Measurements from ENCODE around the gene MED19. TPM values are rescaled to one million over a fixed set of nuclear protein-coding genes. Genes with fewer than 3 reads are reported as not detected.

MED19 gene
- total and polyA plus RNA-seq, 8 donors, result 4.4 to 31.7 (median 16.8) TPM; not detected in 1

GRCh38 chr11:57667736-57668433, 44.1 kb downstream of the MED19 start, which contains the start of gene ZDHHC5:
TSS of gene ZDHHC5 (plus strand) at chr11:57668114. CDS start at chr11:57673091, 4,977 bp downstream.
- Histone ChIP-seq H3K9me3 (no peaks in the 10 kb centered on the region), H3K36me3 (peaks cover 9 to 17% (median 15%) of the 10 kb centered on the region in 4 donors), H3K4me1 (peaks cover 17 to 50% (median 38%) of the 10 kb centered on the region in 4 donors), H3K4me3 (peak within 1 kb of the TSS; percentile 67 to 97 (median 80)), H3K27me3 (no peaks in the 10 kb centered on the region), H3K27ac (peak within 1 kb of the TSS; percentile 90 to 99 (median 98))
- TF ChIP-seq POLR2A (IDR thresholded peaks at IDR 0.05), result peak in 1 of 4 donors; percentile 62
- TF ChIP-seq POLR2AphosphoS5 (IDR thresholded peaks at IDR 0.05), result peak; percentile 65 to 91 (median 83)
- TF ChIP-seq CTCF (IDR thresholded peaks at IDR 0.05), result peak in 4 of 7 experiments; percentile 19 to 78 (median 51)
- TF ChIP-seq EP300 (IDR thresholded peaks at IDR 0.05), result peak; percentile 23
- intact Hi-C loops (cut with DNase I; ENCODE audit: low total_unique reads), result no loop called here
- DNase-seq, result peak; percentile 99 to 100
- 0 to 1% (median 0%) methylated on average over 60 to 96 of the region's 96 CpGs for WGBS, 5 donors

- intact Hi-C loops (cut with DNase I; ENCODE audit: low total_unique reads), result no loop called here
- TF ChIP-seq POLR2A (IDR thresholded peaks at IDR 0.05), result peak in 1 of 4 donors; percentile 27
- TF ChIP-seq CTCF (IDR thresholded peaks at IDR 0.05), result no peak
- TF ChIP-seq EP300 (IDR thresholded peaks at IDR 0.05), result no peak
- peak in 2 of 3 donors; percentile 16 to 20 for TF ChIP-seq POLR2AphosphoS5 (IDR thresholded peaks at IDR 0.05)
Observed at GRCh38 chr11:57667117-57667735, 44.8 kb downstream of the MED19 start.

GRCh38 chr11:57663975-57664374, 48.0 kb downstream of the MED19 start:
- peaks cover 27 to 42% (median 41%) of the 10 kb centered on the region in 4 donors for H3K36me3 ChIP-seq
- intact Hi-C loops (cut with DNase I; ENCODE audit: low total_unique reads), result no loop called here
- no peak overlapping the region for H3K27ac ChIP-seq
- WGBS, 5 donors, result 78 to 86% (median 81%) methylated on average over 9 of the region's 9 CpGs
- H3K4me1 ChIP-seq, result peaks cover 3 to 33% (median 26%) of the 10 kb centered on the region in 4 donors
- TF ChIP-seq CTCF (IDR thresholded peaks at IDR 0.05), result no peak
- no peak for TF ChIP-seq EP300 (IDR thresholded peaks at IDR 0.05)
- TF ChIP-seq POLR2AphosphoS5 (IDR thresholded peaks at IDR 0.05), result no peak
- TF ChIP-seq POLR2A (IDR thresholded peaks at IDR 0.05), result no peak
- no peaks in the 10 kb centered on the region for H3K27me3 ChIP-seq
- no peaks in the 10 kb centered on the region for H3K9me3 ChIP-seq
- DNase-seq, result no peak
- no peak overlapping the region for H3K4me3 ChIP-seq

More at GRCh38 chr11:57667117-57667735, 44.8 kb downstream of the MED19 start:
- WGBS, 5 donors, result 0 to 1% (median 0%) methylated on average over 29 of the region's 29 CpGs
- Histone ChIP-seq H3K36me3 (peaks cover 5 to 17% (median 15%) of the 10 kb centered on the region in 4 donors), H3K27me3 (no peaks in the 10 kb centered on the region), H3K4me1 (peaks cover 17 to 45% (median 37%) of the 10 kb centered on the region in 4 donors), H3K4me3 (peak overlapping the region; percentile 67 to 97 (median 80)), H3K27ac (peak overlapping the region; percentile 90 to 99 (median 98)), H3K9me3 (no peaks in the 10 kb centered on the region)
- DNase-seq, result peak; percentile 97 to 99

- DNase-seq, result no peak
- H3K4me1 ChIP-seq, result peaks cover 7 to 42% (median 33%) of the 10 kb centered on the region in 4 donors
- TF ChIP-seq POLR2A (IDR thresholded peaks at IDR 0.05) (no peak), EP300 (IDR thresholded peaks at IDR 0.05) (no peak), POLR2AphosphoS5 (IDR thresholded peaks at IDR 0.05) (no peak)
- H3K27ac ChIP-seq, result no peak overlapping the region
- no peak overlapping the region for H3K4me3 ChIP-seq
- H3K27me3 ChIP-seq, result no peaks in the 10 kb centered on the region
- intact Hi-C loops (cut with DNase I; ENCODE audit: low total_unique reads), result no loop called here
- 61 to 71% (median 69%) methylated on average over 4 of the region's 4 CpGs for WGBS, 5 donors
- no peaks in the 10 kb centered on the region for H3K9me3 ChIP-seq
- H3K36me3 ChIP-seq, result peaks cover 27 to 43% (median 42%) of the 10 kb centered on the region in 4 donors
Observed at GRCh38 chr11:57662893-57663292, 49.1 kb downstream of the MED19 start.
